Mononuclear cell (primary cell): ENCODE data around the gene DSCAM. TPM values are rescaled to one million over a fixed set of nuclear protein-coding genes. Genes with fewer than 3 reads are reported as not detected.

Source experiments
- H3K27me3 ChIP-seq: 2 replicates; pipeline ENCODE4 v1.6.0; 2011; ENCODE audit warnings: low read length, control low read depth; ENCODE audit not compliant: insufficient read depth
- H3K4me1 ChIP-seq: 2 replicates; pipeline ENCODE4 v1.5.1; 2011; ENCODE audit warnings: mild to moderate bottlenecking, low read length, control low read depth; ENCODE audit not compliant: insufficient read depth
- H3K4me3 ChIP-seq: 2 replicates; pipeline ENCODE4 v1.5.1; 2011; ENCODE audit warnings: mild to moderate bottlenecking, low read length, moderate library complexity
- H3K9me3 ChIP-seq: 2 replicates; pipeline ENCODE4 v1.5.1; 2011; ENCODE audit warnings: low read depth, mild to moderate bottlenecking, control low read depth, low read length
- total RNA-seq: library from RNA; depleted of rRNA; stranded (reverse); fragments of >200 nt; gene quantifications from one replicate; pipeline ENCODE4 v1.2.3, GENCODE V29; 2012

DSCAM gene
- total RNA-seq, 1 donor = not detected

DNA sequence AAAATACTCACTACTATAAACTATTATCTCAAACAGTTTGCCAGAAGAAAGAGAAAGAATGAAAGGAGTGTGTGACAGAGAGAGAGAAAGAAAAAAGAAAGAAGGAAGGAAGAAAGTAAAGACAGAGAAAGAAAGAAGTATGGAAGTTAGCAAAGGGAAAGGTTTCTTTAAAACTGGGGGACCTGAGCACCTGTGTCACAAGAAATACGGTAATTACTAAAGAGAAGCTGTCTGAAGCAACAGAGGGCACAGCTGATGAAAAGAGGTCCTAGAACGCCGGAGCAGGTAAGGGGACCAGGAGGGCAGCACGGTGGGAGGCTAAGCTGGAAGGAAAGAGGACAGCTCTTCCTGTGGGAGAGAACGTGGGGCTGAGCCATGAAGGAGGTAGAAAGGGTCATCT is 163.6 kb downstream of the DSCAM start:
- Histone ChIP-seq H3K9me3 (no peaks in the 10 kb centered on the region), H3K27me3 (no peaks in the 10 kb centered on the region), H3K4me1 (no peaks in the 10 kb centered on the region), H3K4me3 (no peak overlapping the region)

DNA sequence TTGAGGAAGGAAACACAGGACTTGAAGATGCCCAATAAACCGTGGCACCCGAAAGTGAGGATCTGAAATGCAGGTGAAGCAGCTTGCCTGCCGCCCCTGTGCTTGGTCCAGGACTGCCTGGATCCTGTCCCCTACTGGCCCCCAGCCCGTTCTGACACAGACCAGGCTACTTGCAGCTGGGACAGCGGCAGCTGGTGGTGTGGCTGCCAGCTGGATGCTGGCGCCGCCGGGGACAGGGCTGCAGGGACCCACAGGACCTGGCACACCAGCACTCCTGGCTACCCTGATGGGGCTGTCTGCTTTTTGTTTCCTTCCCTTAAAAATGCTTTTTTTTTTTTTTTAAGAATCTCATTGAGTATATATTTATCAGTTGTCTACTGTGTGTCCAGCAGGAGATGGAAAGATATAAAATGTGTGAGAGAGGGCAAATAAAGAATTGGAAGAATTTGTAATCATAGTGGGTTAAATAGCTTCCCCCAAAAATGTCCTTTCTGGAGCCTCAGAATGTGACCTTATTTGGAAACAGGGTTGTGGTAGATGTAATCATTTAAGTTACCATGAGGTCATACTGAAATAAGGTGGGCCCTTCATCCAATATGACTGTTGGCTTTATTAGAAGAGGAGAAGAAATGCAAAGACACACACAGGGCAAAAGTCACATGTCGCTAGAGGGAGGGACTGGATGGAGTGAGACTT is 165.6 kb downstream of the DSCAM start:
- no peaks in the 10 kb centered on the region for H3K9me3 ChIP-seq
- no peaks in the 10 kb centered on the region for H3K27me3 ChIP-seq
- no peak overlapping the region for H3K4me3 ChIP-seq
- H3K4me1 ChIP-seq = no peaks in the 10 kb centered on the region

DNA sequence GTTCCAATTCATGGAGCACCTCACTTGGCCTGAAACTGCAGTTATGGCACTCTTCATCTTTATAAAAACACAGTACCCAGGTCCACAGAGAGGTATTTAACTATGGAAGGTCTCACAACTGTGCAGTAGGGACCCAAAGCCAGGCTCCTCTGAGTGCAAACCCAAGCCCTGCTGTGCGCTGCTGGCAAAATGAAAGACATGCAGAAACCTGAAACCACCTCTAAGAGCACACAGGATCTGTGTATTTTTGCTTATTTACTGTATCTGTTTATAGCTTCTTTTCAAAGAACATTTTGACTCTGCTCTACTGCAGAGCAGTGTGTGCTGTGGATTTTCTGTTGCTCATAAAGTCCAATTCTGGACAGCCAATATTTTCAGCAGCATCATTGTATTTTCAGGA is 166.6 kb downstream of the DSCAM start:
- no peaks in the 10 kb centered on the region for H3K27me3 ChIP-seq
- no peak overlapping the region for H3K4me3 ChIP-seq
- H3K9me3 ChIP-seq = no peaks in the 10 kb centered on the region
- H3K4me1 ChIP-seq = no peaks in the 10 kb centered on the region

DNA sequence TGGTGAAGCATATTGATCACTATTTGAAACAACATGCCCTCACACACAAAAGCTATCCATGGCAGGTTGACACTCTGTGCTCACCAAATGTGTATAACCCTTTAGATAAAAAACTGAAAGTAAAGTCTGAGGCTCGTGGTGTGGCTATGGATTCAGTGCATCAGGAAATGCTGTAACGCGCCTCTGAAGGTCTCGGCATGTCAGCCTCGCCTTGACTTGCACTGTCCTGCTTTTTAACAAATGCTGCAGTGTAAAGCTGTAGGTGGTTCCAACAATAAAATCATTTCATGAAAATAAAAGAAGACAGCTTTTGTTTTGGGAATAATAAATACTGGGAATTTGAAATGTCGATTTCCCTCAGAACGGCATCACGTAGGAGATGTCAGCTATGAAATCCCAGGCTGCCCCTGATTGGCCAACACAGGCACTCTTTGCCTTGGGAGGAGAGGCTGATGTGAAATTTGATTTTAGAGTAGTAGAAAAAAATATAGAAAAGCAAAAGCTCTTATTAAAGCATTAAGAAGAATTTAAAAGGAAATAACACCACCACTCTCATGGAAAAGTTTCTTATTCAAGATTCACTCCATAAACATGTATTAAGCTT is 168.2 kb downstream of the DSCAM start:
- no peaks in the 10 kb centered on the region for H3K27me3 ChIP-seq
- no peak overlapping the region for H3K4me3 ChIP-seq
- no peaks in the 10 kb centered on the region for H3K9me3 ChIP-seq
- no peaks in the 10 kb centered on the region for H3K4me1 ChIP-seq

DNA sequence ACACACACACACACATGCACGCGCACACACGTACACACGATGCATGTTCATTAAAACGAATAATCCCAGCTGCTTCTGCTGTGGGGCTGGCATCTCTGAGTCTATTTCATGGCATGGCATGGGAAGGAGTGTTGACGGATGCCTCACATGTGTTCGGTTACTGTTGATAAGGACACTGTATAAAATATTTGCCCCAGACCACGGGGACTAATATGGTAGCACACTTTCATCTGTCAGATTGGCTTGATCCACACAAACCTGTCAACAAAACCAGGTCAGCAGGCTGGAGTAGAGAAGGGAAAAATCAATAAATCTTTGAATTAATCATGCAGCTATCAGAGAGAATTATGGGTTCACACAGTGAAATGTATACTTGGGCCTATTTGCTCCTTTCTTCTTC is 171.9 kb downstream of the DSCAM start:
- Histone ChIP-seq H3K9me3 (no peaks in the 10 kb centered on the region), H3K27me3 (no peaks in the 10 kb centered on the region), H3K4me3 (no peak overlapping the region), H3K4me1 (no peaks in the 10 kb centered on the region)

DNA sequence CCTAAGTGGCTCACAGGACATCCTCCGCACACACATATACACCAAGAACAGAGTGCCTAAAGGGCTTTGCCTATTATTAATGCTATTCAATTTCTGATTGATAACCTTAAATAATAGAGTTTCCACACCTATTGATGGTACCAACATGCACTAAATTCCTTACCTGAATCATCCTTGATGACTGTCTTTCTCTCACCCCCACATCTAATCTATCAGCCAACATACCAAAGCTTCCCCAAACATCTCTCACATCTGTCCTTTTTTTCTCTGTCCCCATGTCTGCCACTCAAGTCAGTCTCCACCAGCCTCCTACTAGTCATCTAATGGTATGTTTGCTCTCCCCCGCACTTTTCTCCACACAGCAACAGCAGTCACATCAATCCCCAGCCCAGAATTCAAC is 174.4 kb downstream of the DSCAM start:
- Histone ChIP-seq H3K4me3 (no peak overlapping the region), H3K9me3 (no peaks in the 10 kb centered on the region), H3K27me3 (no peaks in the 10 kb centered on the region), H3K4me1 (no peaks in the 10 kb centered on the region)

DNA sequence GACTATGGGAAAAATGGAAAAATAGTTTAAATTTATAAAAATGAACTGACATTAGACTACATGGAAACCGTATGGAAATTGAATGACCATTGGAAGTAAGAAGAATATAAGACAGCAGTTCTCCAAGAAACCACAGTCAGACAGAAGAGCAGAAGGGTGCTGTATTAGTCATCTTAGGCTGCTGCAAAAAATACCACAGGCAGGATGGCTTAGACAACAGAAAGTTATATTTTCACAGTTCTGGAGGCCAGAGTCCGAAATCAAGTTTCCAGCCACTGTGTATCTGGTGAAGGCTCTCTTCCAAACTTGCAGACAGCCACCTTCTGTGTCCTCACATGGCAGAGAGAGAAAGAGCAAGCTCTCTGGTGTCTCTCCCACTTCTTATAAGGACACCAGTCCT is 175.2 kb downstream of the DSCAM start:
- Histone ChIP-seq H3K4me3 (no peak overlapping the region), H3K9me3 (no peaks in the 10 kb centered on the region), H3K4me1 (no peaks in the 10 kb centered on the region), H3K27me3 (no peaks in the 10 kb centered on the region)

DNA sequence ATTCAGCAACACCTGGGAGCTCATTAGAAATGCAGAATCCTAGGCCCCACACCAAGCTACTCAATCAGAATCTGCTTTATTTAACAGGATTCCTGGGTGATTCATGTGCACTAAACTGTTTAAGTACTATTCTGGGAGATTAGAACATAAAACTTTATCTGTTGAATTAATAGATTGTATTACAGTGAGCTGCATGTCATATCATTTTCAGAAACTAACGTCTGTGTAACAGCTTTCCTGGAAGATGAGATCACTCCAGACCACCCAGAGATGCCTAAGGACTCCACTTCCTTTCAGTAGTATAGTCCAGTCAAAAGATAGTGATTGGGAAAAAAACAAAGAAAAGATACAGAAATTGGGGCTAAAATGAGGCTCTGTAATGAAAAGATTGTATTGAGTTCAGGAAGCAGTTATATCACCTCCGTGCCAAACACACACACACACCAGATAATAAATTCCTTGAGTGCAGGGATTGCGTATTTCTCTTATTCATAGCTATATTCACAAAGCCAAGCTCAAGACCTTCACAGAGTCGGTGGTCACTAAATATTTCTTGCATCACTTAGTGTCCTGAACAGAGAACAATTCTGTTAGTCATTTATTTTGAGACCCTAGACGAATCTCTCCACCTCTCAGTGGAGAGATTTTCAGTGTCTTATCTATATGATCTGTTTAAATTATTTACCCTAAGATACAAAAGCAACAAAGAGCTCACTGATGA is 178.2 kb downstream of the DSCAM start:
- H3K9me3 ChIP-seq = no peaks in the 10 kb centered on the region
- no peaks in the 10 kb centered on the region for H3K27me3 ChIP-seq
- no peaks in the 10 kb centered on the region for H3K4me1 ChIP-seq
- H3K4me3 ChIP-seq = no peak overlapping the region

DNA sequence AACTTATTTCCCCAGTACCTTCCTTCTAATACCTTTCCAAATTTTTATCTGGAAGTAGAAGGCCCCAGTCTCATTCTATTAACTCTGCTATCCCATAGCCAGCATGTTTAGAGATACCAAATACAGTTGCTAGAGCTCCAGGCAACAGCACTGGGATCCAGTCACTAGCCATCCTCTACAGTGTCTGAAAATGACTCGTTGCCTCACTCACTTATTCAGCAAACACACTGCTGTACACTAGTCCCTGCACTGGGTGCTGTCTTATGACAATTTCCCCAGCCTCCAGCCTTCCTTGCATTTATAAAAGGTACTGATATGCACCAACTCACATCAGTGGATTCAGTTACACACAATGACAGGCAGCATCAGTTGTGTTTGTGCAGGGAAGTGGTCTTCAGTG is 179.0 kb downstream of the DSCAM start:
- no peak overlapping the region for H3K4me3 ChIP-seq
- H3K4me1 ChIP-seq = no peaks in the 10 kb centered on the region
- no peaks in the 10 kb centered on the region for H3K27me3 ChIP-seq
- H3K9me3 ChIP-seq = no peaks in the 10 kb centered on the region

DNA sequence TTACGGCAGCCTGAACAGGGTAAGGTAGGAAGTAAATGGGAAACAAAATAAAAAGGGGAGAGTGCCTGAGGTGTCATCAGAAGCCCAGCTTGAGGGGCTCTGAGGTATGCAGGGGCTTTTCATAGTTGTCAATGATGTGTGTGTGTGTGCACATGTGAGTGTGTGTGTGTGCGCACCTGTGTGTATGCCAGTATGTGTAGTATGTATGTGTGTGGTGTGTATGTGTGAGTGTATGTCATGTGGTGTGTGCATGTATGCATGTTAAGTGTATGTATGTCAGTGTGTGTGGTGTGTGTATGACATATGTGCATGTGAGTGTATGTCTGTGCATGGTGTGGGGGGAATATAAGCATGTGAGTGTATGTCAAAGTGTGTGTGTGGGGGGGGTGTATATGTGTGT is 184.1 kb downstream of the DSCAM start:
- H3K27me3 ChIP-seq = no peaks in the 10 kb centered on the region
- H3K4me1 ChIP-seq = no peaks in the 10 kb centered on the region
- no peaks in the 10 kb centered on the region for H3K9me3 ChIP-seq
- H3K4me3 ChIP-seq = no peak overlapping the region

DNA sequence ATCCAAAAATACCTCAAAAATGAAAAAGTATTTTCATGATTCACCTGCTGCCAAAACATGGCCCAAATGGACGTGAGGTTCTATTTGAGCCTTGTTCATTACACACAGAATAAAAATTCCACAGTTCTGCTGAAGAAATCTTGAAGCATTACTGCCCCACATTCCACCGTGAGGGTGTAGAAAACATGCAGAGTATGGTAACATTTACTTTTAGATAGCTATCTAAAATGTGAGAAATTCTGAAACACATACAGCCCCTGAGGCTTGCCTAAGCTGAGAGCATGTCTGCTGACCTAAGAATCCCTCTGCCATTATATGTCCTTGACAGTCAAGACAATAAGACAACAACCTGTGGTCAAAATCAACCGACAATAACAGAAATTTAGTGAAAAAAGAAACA is 186.5 kb downstream of the DSCAM start:
- H3K9me3 ChIP-seq = no peaks in the 10 kb centered on the region
- no peaks in the 10 kb centered on the region for H3K27me3 ChIP-seq
- H3K4me3 ChIP-seq = no peak overlapping the region
- H3K4me1 ChIP-seq = no peaks in the 10 kb centered on the region

DNA sequence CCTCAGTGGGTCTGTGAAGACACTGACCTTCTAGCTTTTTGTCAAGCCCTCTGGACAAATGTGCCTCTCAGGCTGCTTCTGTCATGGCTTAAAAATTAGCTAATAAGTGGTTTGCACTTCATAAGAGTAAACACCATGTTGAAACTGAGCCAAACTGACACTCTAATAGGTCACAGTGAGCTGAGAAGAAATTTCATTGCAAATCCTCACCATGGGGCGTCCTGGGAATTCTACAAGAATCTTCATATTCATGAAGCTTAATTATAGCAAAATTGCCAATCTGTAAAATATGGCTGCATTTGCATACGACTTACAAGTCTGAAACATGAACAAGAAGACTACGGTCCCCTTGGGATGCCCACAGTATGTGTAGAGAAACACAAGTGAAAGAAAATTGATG is 188.6 kb downstream of the DSCAM start:
- H3K4me3 ChIP-seq = no peak overlapping the region
- H3K27me3 ChIP-seq = no peaks in the 10 kb centered on the region
- H3K4me1 ChIP-seq = no peaks in the 10 kb centered on the region
- H3K9me3 ChIP-seq = no peaks in the 10 kb centered on the region

DNA sequence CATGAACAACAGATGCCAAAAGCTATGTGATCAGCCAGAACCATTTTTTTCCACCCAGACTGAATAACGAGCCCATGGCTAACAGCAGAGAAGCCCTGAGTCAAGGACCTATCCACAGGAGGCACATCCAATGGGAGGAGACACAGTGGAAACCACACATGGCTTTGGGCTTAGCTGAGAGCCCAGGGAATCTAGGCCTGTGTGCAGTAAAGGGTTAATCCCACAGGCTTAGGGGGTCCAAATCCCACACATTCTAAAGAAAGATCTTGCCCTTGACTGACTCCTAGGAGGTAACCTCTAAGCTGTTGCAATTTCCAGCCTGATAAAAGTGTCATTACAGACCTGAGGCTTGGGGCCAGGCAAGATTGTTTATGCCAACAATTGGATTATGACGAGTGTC is 194.5 kb downstream of the DSCAM start:
- H3K27me3 ChIP-seq = no peaks in the 10 kb centered on the region
- no peaks in the 10 kb centered on the region for H3K9me3 ChIP-seq

DNA sequence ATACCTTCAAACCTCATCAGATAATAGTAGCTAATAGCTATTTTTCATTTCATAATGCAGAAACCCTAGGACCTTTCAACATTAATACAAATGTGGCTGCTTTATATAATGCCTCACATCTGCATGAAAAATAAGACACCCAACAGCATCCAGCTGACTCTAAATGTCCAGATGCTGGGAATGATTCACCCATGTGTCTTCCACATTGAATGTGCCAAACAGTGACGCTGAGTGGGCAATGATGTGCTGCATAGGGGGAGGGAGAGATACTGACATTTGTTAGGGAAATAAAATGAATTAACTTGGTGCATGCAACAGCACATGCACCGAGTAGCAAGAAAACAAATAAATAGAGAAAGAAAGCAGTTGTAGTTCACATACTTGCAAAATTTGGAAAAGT is 199.3 kb downstream of the DSCAM start:
- no peaks in the 10 kb centered on the region for H3K27me3 ChIP-seq
- H3K4me3 ChIP-seq = no peak overlapping the region
- H3K9me3 ChIP-seq = no peaks in the 10 kb centered on the region
- H3K4me1 ChIP-seq = no peaks in the 10 kb centered on the region

More for the DNA sequence above, 194.5 kb downstream of the DSCAM start:
- no peaks in the 10 kb centered on the region for H3K4me1 ChIP-seq
- H3K4me3 ChIP-seq = no peak overlapping the region

DNA sequence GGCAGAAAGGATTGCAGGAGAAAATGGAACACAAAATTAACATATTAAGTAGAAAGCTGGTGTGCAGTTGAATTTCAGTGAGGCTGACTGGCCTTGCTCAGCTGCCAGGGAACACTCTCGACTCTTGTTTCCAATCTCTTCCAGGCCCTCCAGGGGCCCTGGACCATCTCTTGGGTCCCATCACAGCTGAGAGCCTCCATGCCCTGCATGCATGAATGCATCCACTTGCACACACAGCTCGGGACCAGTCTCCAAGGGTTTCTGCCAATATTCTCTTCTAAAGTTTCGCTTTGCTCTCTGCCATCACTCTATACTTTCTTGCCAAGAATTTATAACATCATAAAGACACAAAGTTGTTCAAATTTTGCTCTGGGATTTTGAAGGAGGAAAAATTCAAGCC is 200.3 kb downstream of the DSCAM start:
- H3K4me3 ChIP-seq = no peak overlapping the region
- no peaks in the 10 kb centered on the region for H3K4me1 ChIP-seq
- no peaks in the 10 kb centered on the region for H3K9me3 ChIP-seq
- H3K27me3 ChIP-seq = no peaks in the 10 kb centered on the region

DNA sequence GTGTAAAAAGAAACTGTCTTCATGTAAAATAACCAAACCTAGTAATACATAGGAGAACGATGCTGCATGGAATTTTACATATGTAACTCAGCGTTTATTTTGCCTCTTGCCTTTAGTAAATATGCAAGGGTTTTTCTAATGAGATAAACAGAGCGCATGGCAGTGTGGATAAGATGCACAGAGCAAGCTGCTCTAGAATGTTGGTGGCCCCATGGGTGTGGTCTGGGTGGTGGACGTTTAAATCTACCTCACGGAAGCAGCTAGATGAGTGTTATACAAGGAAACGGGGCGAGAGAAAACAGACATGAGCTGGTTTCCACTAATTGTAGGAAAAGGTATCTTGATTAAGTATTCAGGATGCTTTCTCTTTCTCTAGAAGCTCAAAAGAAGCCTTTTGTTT is 205.9 kb downstream of the DSCAM start:
- Histone ChIP-seq H3K9me3 (no peaks in the 10 kb centered on the region), H3K4me1 (no peaks in the 10 kb centered on the region), H3K27me3 (no peaks in the 10 kb centered on the region), H3K4me3 (no peak overlapping the region)
